CD4-positive, alpha-beta T cell treated with Interleukin-15 for 1 hour (primary cell): ENCODE measurements around the gene INPP5F.
"Not testable (repeated sequence)": the region's sequence is repeated elsewhere in the genome, so short reads cannot be mapped to it uniquely, and the experiment has no call there.

Source experiments
- DNase-seq: peaks from one replicate; pipeline ENCODE4 v3.0.0-alpha.2; 2020

The INPP5F gene

DNA sequence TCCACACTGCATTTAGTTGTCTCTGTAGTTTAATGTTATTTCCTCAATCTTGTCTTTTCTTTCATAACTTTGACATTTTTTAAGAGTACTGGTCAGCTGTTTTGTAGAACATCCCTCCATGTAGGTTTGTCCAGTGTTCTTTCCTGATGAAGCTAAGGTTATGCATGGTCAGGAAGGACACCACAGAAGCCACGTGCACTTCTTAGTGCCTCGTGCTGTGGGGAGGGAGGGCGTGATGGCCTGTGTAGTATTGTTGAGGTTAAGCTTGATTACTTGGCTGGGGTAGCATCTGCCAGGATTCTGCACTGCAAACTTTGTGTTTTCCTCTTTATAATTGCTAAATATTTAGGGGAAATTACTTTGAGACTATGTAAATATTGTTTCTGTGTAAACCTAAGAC lies 98.4 kb downstream of the INPP5F start:
- no peak for DNase-seq

GRCh38 chr10:119826771-119827170 lies 100.9 kb downstream of the INPP5F start:
- no peak for DNase-seq

DNA sequence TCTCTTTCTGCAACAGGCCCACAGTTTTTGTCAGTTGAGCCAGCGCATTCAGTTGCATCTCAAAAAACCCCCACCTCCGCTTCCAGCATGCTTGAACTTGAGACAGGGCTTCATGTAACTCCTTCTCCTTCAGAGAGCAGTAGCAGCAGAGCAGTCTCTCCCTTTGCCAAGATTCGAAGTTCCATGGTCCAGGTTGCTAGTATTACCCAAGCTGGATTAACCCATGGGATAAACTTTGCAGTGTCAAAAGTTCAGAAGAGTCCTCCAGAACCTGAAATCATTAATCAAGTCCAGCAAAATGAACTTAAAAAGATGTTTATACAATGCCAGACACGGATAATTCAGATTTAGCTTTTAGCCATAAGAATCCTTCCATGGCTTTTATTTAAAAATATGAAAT lies 101.6 kb downstream of the INPP5F start:
- no peak for DNase-seq

DNA sequence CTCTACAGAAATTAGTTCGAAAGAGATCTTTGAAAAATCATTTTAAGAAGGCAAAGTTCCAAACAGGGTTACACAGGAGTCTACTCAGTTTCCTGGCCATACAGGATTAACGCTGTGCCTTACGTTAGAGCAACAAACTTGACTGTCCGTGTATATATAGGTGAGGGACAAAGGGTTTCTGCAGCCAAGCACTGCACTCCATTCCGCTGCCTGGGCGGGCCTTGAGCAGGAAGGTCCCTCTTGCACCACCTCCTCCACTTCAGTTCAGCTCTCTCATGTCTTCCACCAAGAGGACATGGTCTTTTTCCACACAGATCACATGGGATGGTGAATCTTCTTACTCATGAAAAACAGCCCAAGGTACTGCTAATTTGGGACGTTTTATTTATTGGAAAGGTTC lies 103.6 kb downstream of the INPP5F start:
- no peak for DNase-seq

GRCh38 chr10:119830851-119831250 lies 105.0 kb downstream of the INPP5F start:
- no peak for DNase-seq

- no peak for DNase-seq
Measured at GRCh38 chr10:119831656-119832055, 105.8 kb downstream of the INPP5F start.

- no peak for DNase-seq
Measured at GRCh38 chr10:119832951-119833350, 107.1 kb downstream of the INPP5F start.

- DNase-seq, result no peak
Measured at GRCh38 chr10:119834188-119834587, 108.3 kb downstream of the INPP5F start.

DNA sequence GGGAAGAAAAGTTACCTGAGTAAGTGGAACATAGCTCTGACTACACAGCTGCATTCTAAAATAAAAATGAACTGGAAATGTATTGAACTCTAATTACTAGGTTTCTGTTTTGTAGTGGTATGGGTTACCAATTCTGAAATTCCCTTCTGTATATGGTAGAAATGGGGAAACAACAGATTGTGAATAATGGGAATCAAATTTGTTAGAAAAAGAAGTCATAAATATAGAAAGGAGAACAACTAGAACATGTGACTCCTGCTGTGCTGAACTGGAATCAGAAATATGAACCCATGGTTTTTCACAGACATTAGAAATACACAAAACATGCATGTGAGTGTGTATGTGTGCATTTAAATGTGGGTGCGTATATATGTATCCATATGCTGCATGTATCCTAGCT lies 119.8 kb downstream of the INPP5F start:
- no peak for DNase-seq

DNA sequence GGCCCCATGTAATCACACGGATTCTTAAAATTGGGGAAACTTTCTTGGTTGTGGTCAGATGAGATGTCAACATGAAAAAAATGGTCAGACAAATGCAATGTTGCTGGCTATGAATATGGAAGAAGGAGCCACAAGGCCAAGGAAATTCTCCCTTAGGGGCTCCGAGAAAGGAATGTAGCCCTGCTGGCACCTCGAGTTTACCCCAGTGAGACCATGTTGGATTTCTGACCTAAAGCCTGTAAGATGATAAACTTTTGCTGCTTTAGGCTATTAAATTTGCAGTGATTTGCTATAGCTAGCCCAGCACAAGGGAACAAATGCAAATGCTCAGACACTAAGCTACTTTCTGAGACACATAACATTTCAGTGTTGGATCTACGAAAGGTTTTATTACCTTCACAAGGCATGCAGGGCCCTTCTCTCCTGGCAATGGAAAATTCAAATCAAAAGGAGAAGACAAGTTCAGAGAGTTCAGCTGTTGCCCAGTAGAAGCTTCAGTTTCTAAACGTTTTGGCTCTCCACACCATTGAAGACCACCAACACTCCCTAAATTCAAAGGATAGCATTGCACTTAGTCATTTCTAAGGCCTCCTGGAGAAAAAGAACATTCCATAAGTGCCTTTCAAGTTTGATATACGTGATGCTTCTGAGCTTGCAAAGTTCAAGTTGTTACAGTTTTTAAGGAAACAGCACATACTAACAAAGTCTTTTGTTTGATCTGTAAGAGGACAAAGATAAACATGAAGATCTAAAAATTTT lies 123.4 kb downstream of the INPP5F start:
- no peak for DNase-seq

- no peak for DNase-seq
Measured at GRCh38 chr10:119849944-119850343, 124.1 kb downstream of the INPP5F start.

DNA sequence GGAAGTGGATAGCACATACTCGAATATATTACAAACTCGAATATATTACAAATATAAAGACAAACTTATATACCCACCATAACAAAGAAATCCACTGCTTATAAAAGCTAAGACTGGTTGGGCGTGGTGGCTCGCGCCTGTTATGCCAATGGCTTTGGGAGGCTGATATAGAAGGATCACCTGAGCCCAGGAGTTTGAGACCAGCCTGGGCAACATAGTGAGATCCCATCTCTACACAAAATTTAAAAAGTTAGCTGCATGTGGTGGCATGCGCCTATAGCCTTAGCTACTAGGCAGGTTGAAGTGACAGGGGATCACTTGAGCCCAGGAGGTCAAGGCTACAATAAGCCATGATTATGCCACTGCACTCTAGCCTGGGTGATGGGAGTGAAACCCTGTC lies 126.4 kb downstream of the INPP5F start:
- no peak for DNase-seq

- DNase-seq, result no peak
Measured at GRCh38 chr10:119852822-119853221, 127.0 kb downstream of the INPP5F start.

DNA sequence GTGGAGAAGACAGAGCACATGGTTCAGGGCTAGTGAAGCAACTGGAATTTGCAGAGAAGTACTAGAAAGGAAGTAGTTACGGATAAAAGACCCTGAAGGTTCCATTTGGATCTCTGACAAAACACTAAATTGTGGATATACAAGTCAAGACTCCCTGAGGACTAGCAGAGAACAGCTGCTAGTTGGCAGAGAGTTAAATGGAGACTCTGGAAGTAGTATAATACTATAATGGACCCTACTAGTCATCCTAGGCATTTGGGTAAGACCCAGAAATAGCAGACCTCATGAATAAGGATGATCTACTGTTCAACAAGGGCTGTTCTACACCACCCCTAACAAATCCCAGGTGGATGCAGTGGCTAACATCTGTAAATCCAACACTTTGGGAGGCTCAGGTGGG lies 127.7 kb downstream of the INPP5F start:
- DNase-seq, result no peak

GRCh38 chr10:119858063-119858462 lies 132.2 kb downstream of the INPP5F start:
- DNase-seq, result no peak

DNA sequence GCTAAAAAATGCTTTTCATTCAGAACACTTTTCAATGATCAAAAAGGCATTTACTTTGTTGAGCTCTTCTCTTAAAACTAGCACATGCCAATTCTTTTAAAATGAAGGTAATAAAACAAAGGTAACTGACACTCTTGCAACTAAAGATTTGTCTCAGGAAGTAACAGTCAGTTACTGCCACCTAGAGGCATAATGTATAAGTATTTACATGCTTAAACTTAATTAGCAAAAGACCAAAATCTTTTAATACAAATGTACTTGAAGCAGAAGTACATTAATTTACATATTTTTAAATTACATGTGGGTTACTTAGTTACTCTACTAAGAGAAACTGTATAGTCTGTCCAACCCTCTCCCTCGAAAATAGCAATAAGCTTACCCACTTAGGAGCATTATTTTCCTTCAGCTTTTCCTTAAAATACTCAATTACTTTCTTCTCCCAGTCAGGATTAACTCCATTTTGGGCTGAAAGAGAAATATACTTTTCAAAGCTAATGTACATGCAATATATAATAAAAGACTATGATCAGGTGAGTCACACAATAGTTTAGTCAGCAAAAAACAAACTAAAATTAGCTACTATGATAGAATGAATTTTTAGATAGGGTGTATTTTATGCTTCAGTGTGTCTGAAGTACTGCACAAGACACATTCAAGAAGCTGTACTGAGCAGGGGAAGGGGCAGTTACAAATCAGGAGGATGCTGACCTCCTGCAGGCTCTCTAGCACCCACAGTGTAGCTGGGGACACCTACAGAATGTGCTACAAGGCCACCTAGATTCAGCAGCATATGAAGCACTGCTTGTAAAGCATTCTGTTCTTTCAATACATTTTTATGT lies 133.8 kb downstream of the INPP5F start:
- DNase-seq, result no peak

DNA sequence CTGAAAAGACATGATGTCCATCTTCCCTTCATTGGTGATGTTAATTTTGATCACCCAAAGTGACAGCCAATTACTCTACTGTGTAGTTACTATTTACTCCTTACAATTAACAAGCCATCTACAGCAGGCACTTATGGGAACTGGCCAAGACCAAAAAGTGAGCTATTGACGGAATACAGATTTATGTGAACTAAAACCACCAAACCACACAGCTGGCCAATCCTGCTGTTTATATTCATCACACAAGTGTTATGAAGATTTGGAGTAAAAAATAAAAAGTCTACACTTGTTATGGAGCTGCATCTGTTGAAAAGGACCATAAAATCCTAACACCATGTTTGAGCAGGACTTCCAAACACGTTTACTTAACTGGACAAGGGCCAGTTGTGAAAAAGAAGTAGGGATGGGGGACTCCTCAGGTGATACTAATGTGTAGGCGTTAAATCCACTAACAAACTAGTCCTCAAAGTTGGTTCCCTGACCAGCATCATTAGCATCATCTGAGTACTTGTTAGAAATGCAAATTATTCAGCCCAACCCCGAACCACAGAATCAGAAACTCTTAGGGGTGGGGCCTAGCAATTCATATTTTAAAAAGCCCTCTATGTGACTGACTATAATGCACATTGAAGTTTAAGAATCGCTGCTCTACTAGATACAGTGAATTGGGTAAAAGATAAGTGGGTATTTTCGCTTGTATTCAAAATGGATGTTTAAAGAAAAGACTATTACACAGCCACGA lies 135.2 kb downstream of the INPP5F start:
- DNase-seq, result no peak

DNA sequence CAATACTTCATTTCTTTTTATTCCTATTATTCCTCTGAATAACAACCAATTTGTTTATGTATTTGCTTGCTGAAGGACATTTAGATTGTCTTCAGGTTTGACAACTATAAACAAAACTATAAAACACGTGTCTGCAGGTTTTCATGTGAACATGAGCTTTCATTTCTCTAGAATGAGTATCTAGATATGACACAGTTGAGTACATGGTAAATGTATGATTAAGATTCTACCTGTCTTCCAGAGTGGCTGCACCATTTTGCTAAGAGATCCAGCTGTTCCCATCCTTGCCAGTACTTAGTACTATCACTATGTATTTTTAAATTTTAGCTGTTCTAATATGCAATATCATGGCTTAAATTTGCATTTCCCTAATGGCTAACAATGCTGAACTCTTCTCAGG lies 136.7 kb downstream of the INPP5F start:
- no peak for DNase-seq

DNA sequence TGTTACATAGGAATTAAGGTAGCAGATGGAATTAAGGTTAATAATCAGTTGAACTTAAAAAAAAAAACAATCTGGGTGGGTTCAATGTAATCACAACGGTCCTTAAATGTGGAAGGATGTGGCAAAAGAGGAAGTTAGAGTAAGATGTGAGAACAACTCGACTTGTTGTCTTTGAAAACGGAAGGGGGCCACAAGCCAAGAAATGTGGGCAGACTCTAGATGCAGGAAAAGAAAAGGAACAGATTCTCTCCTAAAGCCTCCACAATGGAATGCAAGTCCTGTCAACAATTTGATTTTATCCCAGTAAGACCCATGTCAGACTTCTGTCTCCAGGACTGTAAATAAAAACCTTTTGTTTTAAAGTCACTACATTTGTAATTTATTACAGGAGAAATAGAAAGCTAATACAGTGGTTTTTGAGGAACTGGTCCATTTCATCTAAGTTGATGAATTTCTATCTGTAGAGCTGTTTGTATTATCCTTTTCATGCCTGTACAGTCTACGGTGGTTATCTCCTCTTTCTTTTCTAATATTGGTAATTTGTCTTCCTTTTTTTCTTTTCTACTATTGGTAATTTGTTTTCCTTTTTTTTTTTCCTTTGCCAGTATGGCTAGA lies 138.2 kb downstream of the INPP5F start:
- DNase-seq, result no peak

- no peak for DNase-seq
Measured at GRCh38 chr10:119865699-119866240, 139.9 kb downstream of the INPP5F start.

DNA sequence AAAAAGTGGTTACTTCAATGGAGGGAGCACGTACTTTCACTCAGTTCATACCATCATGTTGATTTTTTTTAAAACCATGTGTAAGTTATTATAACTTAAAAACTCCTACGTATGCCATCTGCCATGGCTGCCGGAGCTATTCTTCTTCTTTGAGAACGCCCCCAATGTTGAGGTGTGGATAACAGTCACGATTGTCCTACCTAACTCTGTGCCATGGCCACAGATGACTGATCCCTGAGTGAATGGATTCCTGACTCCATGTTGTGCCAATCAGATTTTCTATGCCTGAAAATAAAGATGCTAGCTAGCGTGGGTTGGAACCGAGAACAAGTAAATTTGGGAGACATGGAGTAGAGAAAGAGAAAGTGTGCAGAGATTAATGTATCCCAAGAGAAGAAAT lies 141.5 kb downstream of the INPP5F start:
- DNase-seq, result no peak

GRCh38 chr10:119869398-119869797 lies 143.5 kb downstream of the INPP5F start:
- DNase-seq, result not testable (repeated sequence)
